Activated CD8-positive, alpha-beta memory T cell treated with anti-CD3 and anti-CD28 coated beads for 48 hours (primary cell): ENCODE data around the gene SLC9A9.
"Not testable (repeated sequence)": the region's sequence is repeated elsewhere in the genome, so short reads cannot be mapped to it uniquely, and the experiment has no call there.

Source experiments
- DNase-seq, 3 experiments: peaks; one replicate each; pipeline ENCODE4 v3.0.0-alpha.2; 2020; ENCODE audit warnings: low read depth in 2 of 3, low spot score in 2 of 3

Gene SLC9A9

DNA sequence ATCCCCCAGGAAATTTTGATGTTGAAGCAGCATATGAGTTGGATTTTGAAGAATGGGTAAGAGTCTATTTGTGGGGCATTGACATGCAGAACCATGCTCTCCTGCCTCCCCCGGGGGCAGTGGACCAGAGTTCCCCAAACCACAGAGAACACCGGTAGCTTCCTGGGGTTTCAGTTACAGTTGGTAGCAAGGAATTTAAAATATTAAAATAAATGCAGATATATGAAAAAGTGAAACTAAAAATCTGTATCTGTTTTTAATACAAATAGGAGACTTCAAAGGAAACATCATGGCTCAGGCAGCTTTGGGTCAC is 37.4 kb downstream of the SLC9A9 start:
- DNase-seq, result no peak

- DNase-seq, result no peak
These were observed 37.9 kb downstream of the SLC9A9 start for GRCh38 chr3:143810166-143810952.

DNA sequence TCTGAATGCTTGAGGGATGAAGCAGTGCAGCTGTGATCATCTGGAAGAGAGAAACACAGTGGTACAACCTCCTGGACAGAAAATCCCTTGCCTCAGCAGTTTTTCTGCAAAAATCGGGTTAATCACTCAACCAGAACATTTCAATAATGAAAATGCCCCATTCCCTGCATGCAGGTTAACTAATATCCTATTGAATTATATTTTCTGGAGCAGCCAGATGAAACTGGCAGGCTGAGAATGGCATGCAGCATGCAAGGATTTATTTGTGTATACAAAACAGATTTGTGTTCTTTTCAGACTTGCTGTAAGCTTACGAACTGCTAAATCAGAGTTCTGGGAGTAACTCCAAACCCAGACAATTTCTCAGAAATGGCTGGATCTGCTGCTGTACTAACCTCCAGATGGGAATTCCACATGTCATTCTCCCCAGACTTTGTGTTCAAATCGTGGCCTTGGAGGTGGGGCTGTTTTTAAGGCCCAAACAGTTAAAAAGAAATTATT is 39.1 kb downstream of the SLC9A9 start:
- DNase-seq, result no peak

DNA sequence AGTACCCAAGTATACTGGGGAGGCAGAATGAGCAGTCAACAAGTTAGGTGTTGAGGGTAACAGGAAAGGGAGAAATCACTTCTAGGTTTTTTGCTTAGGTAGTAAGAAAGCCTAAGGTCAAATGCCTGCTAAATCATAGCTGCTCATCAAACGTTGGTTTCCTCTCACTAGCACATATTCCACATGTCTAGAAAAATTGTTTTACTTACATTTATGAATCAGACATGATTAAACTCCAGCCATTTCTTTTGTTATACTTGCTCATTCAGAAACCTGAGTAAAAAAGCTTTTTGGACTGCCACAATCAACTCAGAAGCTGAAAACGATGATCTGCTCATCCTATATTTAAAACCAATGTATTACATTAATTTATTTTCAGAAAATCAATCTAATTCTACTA is 40.2 kb downstream of the SLC9A9 start:
- no peak for DNase-seq

DNA sequence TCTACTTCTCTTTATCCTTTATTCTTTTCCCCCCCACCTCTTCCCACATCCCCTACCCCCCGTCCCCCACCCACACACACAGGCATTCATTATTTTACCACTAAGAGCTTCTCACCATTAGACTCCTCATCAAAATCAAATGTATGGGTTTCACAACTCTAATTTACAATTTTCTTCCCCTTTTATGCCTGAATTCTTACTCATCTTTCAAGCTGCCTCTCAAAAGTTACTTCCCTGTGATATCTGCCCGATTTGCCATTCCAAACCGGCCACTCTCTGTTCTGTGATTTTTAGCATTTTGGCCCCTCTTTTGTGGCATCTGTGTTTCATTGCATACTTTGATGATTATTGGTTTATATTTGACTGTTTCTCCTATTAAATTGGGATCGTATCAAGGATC is 42.2 kb downstream of the SLC9A9 start:
- DNase-seq, result no peak

DNA sequence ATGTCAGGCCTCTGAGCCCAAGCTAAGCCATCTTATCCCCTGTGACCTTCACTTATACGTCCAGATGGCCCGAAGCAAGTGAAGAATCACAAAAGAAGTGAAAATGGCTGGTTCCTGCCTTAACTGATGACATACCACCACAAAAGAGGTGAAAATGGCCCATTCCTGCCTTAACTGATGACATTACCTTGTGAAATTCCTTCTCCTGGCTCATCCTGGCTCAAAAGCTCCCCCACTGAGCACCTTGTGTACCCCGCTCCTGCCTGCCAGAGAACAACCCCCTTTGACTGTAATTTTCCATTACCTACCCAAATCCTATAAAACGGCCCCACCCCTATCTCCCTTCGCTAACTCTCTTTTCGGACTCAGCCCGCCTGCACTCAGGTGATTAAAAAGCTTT is 42.8 kb downstream of the SLC9A9 start:
- not testable (repeated sequence) for DNase-seq

GRCh38 chr3:143801046-143801445 is 47.2 kb downstream of the SLC9A9 start:
- DNase-seq, result not testable (repeated sequence)

DNA sequence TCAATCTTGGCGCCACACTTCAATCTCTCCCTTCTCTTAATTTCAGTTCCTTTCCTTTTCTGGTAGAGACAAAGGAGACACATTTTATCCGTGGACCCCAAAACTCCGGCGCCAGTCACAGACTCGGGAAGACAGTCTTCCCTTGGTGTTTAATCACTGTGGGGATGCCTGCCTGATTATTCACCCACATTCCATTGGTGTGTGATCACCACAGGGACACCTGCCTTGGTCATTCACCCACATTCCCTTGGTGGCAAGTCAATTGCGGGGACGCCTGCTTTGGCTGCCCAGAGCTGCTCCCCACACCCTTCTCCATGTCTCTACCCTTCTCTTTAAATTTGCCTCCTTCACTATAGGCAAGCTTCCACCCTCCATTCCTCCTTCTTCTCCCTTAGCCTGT is 50.1 kb downstream of the SLC9A9 start:
- DNase-seq, result not testable (repeated sequence)

DNA sequence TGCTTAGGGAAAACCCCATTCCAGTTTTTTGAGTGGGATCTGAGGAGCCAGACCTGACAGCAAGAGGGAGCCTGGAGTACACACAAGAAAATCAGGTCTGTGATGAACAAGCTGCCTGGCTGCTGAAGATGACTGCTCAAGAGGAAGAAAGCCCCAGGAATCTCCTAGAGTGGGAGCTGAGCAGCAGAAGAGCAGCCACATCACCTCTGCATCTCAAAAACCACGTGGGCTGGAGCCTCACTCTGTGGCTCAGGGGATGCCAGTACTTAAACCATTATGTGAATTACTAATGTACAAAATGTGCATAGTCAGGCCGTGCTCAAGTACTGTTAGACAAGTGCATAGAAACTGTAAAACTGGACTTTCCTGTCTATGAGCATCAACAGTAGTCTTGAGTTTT is 52.4 kb downstream of the SLC9A9 start:
- no peak for DNase-seq

- no peak for DNase-seq
These were observed 53.3 kb downstream of the SLC9A9 start for GRCh38 chr3:143794793-143795462.

DNA sequence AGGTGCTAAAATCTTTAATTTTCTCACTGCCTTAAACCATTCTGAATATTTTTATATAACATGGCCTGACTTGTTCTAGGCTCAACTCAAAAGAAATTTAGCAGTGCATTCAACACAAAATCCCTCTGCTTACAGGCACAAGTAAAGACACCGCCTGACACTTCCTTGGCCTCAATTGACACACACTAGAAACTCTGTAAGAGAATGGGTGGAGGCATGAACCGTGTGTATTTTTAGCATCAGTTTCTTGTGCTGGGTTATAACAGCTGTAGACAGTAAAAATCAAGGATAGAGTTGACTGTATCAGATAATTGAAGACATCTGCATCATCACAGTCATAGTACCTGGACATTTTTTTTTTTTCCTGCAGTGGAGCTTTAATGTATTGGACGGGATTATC is 54.3 kb downstream of the SLC9A9 start:
- DNase-seq, result no peak

GRCh38 chr3:143791386-143791785 is 56.9 kb downstream of the SLC9A9 start:
- DNase-seq, result no peak

DNA sequence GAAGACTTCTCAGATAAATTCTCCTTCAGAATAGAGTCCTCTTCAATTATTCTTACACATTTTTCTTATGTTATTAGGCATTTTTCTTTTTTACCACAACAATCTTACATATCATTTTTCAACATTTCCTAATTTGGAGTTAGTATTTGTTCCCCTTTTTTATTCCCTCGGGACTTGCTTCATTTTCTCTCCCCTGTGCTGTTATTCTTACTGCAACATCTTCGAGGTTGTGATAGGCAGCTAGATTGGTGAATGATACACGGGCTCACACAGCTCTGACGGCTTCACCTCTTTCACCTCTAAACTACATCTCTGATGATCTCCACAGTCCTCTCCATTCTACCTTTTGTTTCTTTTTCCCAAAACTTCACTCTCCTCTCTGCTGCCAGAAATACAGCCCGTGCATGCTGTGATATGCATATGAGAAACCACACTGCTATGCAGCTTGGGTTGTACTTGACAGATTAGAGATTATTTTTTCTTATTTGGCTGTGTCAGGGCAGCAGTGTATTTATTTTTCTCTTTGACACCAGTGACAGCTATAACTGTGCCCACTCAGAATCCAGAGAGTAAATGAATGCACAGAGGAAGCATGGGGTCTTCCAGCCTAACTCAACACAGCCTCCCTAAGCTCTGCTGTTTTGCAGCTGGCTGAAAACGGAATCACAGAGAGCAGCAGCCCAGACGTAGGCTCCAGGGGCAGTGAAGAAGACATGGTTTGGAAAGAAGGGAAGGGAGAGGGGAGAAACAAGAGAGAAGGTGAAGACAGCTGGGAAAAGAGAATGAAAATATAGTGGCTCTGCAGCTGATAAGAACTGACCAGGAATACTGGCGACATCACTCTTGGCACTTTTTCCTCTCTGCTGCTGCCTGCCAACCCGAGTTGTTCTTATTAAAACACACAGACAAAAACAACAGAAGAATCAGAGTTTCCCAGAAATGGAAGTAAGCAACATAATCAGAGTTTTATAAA is 61.8 kb downstream of the SLC9A9 start:
- no peak for DNase-seq

DNA sequence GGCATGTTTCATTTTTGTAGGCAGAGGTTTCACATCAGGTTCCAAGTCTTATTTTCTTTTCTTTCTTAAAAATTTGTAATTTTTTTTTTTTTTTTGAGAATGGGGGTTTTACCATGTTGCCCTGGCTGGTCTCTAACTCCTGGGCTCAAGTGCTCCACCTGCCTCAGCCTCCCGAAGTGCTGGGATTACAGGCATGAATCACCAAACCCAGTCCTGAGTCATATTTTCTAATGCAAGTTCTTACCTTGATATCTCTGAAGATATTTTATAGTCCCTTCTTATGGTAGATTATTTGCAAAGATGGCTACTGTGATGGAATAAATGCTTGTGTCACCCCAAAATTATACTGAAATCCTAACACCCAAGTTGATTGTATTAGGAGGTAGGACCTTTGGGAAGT is 63.8 kb downstream of the SLC9A9 start:
- DNase-seq, result no peak

DNA sequence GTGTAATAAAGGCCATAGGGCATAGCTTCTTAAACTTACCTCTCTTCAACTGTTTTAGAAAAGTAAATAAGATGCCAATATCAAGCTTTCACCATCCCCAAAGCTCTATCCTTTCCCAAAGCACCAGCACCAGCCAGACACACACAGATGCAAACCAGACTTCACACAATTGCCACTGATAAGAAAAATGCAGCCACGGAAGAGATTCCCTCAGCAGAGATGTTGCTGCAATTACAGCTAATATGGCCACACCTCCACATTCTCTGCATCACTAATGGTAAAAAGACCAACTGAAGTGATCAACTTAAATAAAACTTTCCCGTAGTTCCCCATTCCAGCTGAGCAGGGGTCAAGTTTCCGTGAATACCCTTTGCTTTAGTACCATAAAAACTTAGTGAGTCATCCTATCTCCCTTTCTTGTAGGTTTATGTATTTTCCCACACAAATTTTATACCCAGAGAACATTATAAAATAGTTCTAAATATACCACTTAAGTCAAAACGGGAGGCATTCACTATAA is 64.4 kb downstream of the SLC9A9 start:
- no peak for DNase-seq

DNA sequence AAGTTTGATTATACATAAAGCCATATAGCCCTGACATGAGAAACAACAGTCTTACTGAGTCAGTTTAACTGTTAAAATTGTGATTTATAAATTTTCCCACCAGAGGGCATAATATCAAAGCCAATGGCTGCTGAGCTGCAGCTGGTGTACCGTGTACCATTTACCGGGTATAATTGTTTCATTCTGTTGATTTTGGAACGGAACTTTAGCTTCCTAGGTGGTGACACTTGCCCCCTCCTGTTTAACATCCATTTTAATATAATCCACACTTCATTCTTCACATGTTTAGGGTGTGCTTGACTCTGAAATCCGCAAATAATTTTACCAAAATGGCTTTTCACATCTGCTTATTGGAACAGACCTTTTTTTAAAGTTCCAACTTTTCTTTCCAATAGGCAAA is 72.8 kb downstream of the SLC9A9 start:
- no peak for DNase-seq

DNA sequence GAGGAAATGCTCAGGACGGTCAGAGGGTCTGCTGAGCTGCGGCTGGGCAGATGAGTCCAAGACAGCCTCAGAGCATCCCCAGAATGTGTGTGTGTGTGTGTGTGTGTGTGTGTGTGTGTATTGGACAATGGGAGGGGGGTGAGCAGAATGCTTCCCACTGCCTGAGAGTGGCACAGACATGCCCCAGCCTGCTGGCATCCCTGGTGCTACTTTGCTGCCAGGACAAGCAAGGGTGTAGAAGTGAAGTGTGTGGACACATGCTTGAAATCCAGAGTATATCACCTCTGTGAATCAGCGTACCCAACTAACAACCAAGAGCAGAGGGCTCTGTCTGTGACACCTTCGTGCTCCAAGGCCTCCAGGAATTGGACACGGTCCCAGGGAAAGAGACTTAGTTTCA is 76.3 kb downstream of the SLC9A9 start:
- no peak for DNase-seq

DNA sequence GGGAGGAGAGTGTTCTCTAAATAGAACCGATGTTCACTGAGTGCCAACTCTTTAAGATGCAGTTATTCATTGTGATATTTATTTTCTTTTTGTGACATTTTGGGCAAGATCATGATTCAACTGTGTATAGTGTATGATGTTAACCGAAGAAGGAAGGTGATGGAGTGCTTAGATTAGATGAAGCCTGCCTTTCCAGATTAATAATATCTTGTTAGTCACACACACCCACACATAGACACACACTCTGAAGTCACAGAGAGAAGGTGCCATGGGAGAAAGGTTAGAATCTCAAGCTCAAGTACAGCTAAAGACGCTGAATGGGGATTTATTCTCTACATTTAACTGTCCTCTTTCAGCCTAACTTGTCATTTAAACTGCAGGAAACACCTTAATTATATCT is 77.0 kb downstream of the SLC9A9 start:
- no peak for DNase-seq

- no peak for DNase-seq
These were observed 77.9 kb downstream of the SLC9A9 start for GRCh38 chr3:143770391-143770790.

DNA sequence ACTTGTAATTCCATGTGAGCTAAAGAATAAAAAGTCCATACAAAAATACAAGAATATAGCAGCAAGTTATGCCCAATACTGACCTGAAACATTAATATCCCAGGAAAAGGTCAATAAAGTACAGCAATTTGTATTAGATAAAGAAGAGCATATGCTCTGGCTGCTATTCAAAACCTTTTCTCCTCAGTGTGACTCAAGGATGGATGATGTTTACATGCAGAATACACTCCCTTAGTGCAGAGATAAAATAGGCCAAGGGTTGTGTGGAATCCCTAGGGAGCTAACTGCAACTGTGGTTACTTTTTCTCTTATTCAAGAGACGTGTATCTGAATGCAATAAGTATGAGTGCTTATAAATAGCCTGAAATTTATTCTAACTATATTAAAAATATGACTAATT is 78.7 kb downstream of the SLC9A9 start:
- no peak for DNase-seq

DNA sequence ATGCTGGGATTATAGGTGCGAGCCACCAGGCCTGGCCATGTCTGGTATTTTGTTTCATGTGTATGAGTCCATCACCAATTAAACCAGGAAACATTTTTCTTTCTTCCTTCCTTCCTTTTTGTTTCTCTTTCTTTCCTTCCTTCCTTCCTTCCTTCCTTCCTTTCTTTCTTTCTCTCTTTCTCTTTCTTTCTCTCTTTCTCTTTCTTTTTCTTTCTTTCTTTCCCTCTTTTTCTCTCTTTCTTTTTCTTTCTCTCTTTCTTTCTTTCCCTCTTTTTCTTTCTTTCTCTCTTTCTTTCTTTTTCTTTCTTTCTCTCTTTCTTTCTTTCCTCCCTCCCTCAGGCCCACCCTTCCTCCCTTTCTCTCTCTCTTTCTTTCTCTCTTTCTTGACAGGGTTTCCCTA is 83.4 kb downstream of the SLC9A9 start:
- DNase-seq, result no peak
